IMR-90 (cell line): ENCODE measurements around the gene SEMA5A. TPM values are rescaled to one million over a fixed set of nuclear protein-coding genes. Genes with fewer than 3 reads are reported as not detected.
A peak's percentile ranks its signal among the peaks of the same experiment; 100 is the strongest.

Experiments
- ATAC-seq: fragments of 200-7000 bp; cut with Tn5 transposase; 2 replicates; pipeline ENCODE4 v1.9.1; 2020; ENCODE audit warnings: low read depth, mild to moderate bottlenecking, moderate library complexity
- BruUV-seq: library from RNA; stranded (reverse); fragments of 400-500 nt; replicated peaks from 2 replicates; lab custom pipeline; 2021; lab: Mats Ljungman, UMichigan
- CTCF ChIA-PET: fragments of 300-600 bp; formaldehyde crosslinking; extraction: SDS; loops from one replicate; lab custom pipeline; 2021; ENCODE audit warnings: antibody characterized with exemption; lab: Yijun Ruan, JAX
- POLR2A ChIA-PET: fragments of 300-600 bp; sonication (Branson Sonifier 250); formaldehyde crosslinking; loops from one replicate; lab custom pipeline; 2022; ENCODE audit warnings: antibody characterized with exemption; ENCODE audit not compliant: unreplicated experiment; lab: Charles Lee
- DNase-seq: peaks from one replicate; pipeline ENCODE4 v3.0.0; 2013
- H2AFZ ChIP-seq: replicated peaks from 2 replicates; pipeline ENCODE3; 2013; ENCODE audit warnings: low read length, mild to moderate bottlenecking; ENCODE audit not compliant: poor library complexity
- H2AK5ac ChIP-seq: 2 replicates; pipeline ENCODE4 v1.6.1; 2013; ENCODE audit warnings: low read depth, low read length, inconsistent platforms
- H2AK9ac ChIP-seq: replicated peaks from 2 replicates; pipeline ENCODE3; 2013; ENCODE audit warnings: mild to moderate bottlenecking, low read depth, low read length, moderate library complexity; ENCODE audit not compliant: poor library complexity
- H2BK120ac ChIP-seq: 2 replicates; pipeline ENCODE4 v1.6.1; 2013; ENCODE audit warnings: low read depth, low read length, inconsistent platforms
- H2BK15ac ChIP-seq: 3 replicates; pipeline ENCODE4 v1.6.1; 2013; ENCODE audit warnings: low read depth, low read length, inconsistent platforms
- H2BK20ac ChIP-seq: 2 replicates; pipeline ENCODE4 v1.6.1; 2013; ENCODE audit warnings: low read depth, mild to moderate bottlenecking, inconsistent platforms, low read length, moderate library complexity
- H2BK5ac ChIP-seq: 2 replicates; pipeline ENCODE4 v1.6.1; 2013; ENCODE audit warnings: mild to moderate bottlenecking, low read depth, low read length, inconsistent platforms; ENCODE audit not compliant: poor library complexity, severe bottlenecking
- H3K14ac ChIP-seq: replicated peaks from 2 replicates; pipeline ENCODE4 v1.6.1; 2013; ENCODE audit warnings: low read depth, low read length, inconsistent platforms
- H3K18ac ChIP-seq: 2 replicates; pipeline ENCODE4 v1.6.1; 2013; ENCODE audit warnings: low read depth, low read length, control low read depth
- H3K23ac ChIP-seq: 2 replicates; pipeline ENCODE4 v1.6.1; 2013; ENCODE audit warnings: low read depth, low read length, inconsistent platforms
- H3K27ac ChIP-seq: 2 replicates; pipeline ENCODE4 v1.5.1; 2013; ENCODE audit warnings: mild to moderate bottlenecking, control low read depth, low read length; ENCODE audit not compliant: insufficient read depth
- H3K27me3 ChIP-seq: 2 replicates; pipeline ENCODE4 v1.6.1; 2013; ENCODE audit warnings: low read length; ENCODE audit not compliant: control insufficient read depth, insufficient read depth
- H3K36me3 ChIP-seq: 2 replicates; pipeline ENCODE4 v1.6.1; 2013; ENCODE audit warnings: low read length, mixed read lengths; ENCODE audit not compliant: control insufficient read depth, insufficient read depth
- H3K4ac ChIP-seq: 2 replicates; pipeline ENCODE4 v1.6.1; 2013; ENCODE audit warnings: low read depth, low read length, inconsistent platforms
- H3K4me1 ChIP-seq: 2 replicates; pipeline ENCODE4 v1.6.1; 2013; ENCODE audit warnings: low read length, mixed read lengths; ENCODE audit not compliant: control insufficient read depth, insufficient read depth
- H3K4me2 ChIP-seq: 2 replicates; pipeline ENCODE4 v1.6.1; 2013; ENCODE audit warnings: low read depth, mild to moderate bottlenecking, control low read depth, low read length, moderate library complexity
- H3K4me3 ChIP-seq: 2 replicates; pipeline ENCODE4 v1.5.1; 2013; ENCODE audit warnings: low read depth, mild to moderate bottlenecking, control low read depth, low read length, moderate library complexity; ENCODE audit not compliant: insufficient read depth
- H3K56ac ChIP-seq: 2 replicates; pipeline ENCODE4 v1.6.1; 2013; ENCODE audit warnings: low read length, inconsistent platforms; ENCODE audit not compliant: insufficient read depth; ENCODE audit errors: extremely low read depth
- H3K79me1 ChIP-seq, 2 experiments: 2 replicates each; pipeline ENCODE4 v1.6.1; 2013; ENCODE audit warnings: low read length in 2 of 2, inconsistent platforms in 1 of 2, low read depth in 1 of 2
- H3K9ac ChIP-seq: 2 replicates; pipeline ENCODE4 v1.6.1; 2013; ENCODE audit warnings: low read depth, low read length, control low read depth
- H3K9me1 ChIP-seq: 2 replicates; pipeline ENCODE4 v1.6.1; 2013; ENCODE audit warnings: low read length, inconsistent platforms; ENCODE audit not compliant: insufficient read depth
- H3K9me3 ChIP-seq: 2 replicates; pipeline ENCODE4 v1.6.1; 2013; ENCODE audit warnings: low read length; ENCODE audit not compliant: control insufficient read depth, insufficient read depth
- H4K20me1 ChIP-seq: 2 replicates; pipeline ENCODE4 v1.6.1; 2013; ENCODE audit warnings: low read length, inconsistent platforms; ENCODE audit not compliant: insufficient read depth
- H4K5ac ChIP-seq: 2 replicates; pipeline ENCODE4 v1.6.1; 2013; ENCODE audit warnings: mild to moderate bottlenecking, low read depth, low read length, control low read depth
- H4K8ac ChIP-seq, 2 experiments: 2 replicates each; pipeline ENCODE4 v1.6.1; 2013; ENCODE audit warnings: low read depth in 2 of 2, low read length in 2 of 2, control low read depth in 1 of 2, inconsistent platforms in 1 of 2
- H4K91ac ChIP-seq: 2 replicates; pipeline ENCODE4 v1.6.1; 2013; ENCODE audit warnings: low read depth, low read length, inconsistent platforms; ENCODE audit not compliant: insufficient read depth
- CTCF ChIP-seq: conservative IDR thresholded peaks from 2 replicates; pipeline ENCODE4 v1.5.1; 2012; ENCODE audit warnings: mild to moderate bottlenecking, low read depth, low read length, improper control_type of control experiment
- RFX5 ChIP-seq: IDR thresholded peaks from 2 replicates; pipeline ENCODE4 v1.8.0; 2012; ENCODE audit warnings: low read depth, mild to moderate bottlenecking, low read length, moderate library complexity
- USF2 ChIP-seq: fragments of 150-350 bp; IDR thresholded peaks from 2 replicates; pipeline ENCODE4 v1.6.1; 2017; ENCODE audit warnings: mild to moderate bottlenecking, antibody characterized with exemption, low read length, low read depth
- WGBS, 2 experiments: methylation state at CpG; one replicate each; pipeline versions ENCODE4 v1.1.5 to v1.1.7; 2013; ENCODE audit warnings: missing lambda C conversion rate in 2 of 2; ENCODE audit not compliant: insufficient read length in 1 of 2; ENCODE audit errors: extremely low coverage in 2 of 2; 5-methylcytosine and 5-hydroxymethylcytosine counted together
- dilution Hi-C: fragments of 300-500 bp; cut with HindIII; formaldehyde crosslinking; loops from one replicate; pipeline ENCODE4 v1.14.3; 2018; ENCODE audit warnings: low sequenced_read_pairs; ENCODE audit not compliant: unreplicated experiment
- in situ Hi-C: fragments of 300-500 bp; cut with MboI; formaldehyde crosslinking; loops from 3 replicates; pipeline ENCODE4 v1.14.3; 2019; ENCODE audit warnings: low sequenced_read_pairs, inconsistent platforms, mixed read lengths
- intact Hi-C: fragments of 100-400 bp; cut with micrococcal nuclease; formaldehyde crosslinking; loops from 2 replicates; pipeline ENCODE4 v1.10.0; 2022
- polyA plus RNA-seq, 3 experiments: library from polyadenylated mRNA; depleted of rRNA; stranded (reverse); fragments of >200 nt; gene quantifications; 2 replicates each; pipeline ENCODE4 v1.2.3, GENCODE V29; 2012; ENCODE audit warnings: low replicate concordance in 1 of 3
- total RNA-seq: library from RNA; depleted of rRNA; stranded (reverse); fragments of >200 nt; gene quantifications from 2 replicates; pipeline ENCODE4 v1.2.3, GENCODE V29; 2012

The SEMA5A gene
- total and polyA plus RNA-seq, 2 of the 4 experiments (the other 2 are of a cell fraction): 8.2 to 9.9 TPM

- intact Hi-C loops (no loop called here), dilution Hi-C loops (no loop called here), in situ Hi-C loops (no loop called here)
- Histone ChIP-seq H3K9me1 (peaks cover 13% of the 10 kb centered on the region), H3K36me3 (0 out of 2 replicates have a peak, but pooled peaks cover 3% of the 10 kb centered on the region), H3K4ac (no peak overlapping the region), H2BK120ac (no peak overlapping the region), H4K8ac (no peak overlapping the region), H3K27me3 (no peaks in the 10 kb centered on the region), H3K4me2 (no peak overlapping the region), H2AK9ac (no peak overlapping the region), H3K18ac (no peak overlapping the region), H4K5ac (no peak overlapping the region), H2BK20ac (no peak overlapping the region), H4K91ac (no peak overlapping the region), H2AK5ac (no peak overlapping the region), H2AFZ (no peak overlapping the region), H3K79me1 (peaks cover 13 to 61% of the 10 kb centered on the region in 2 experiments), H3K9ac (no peak overlapping the region), H4K20me1 (peaks cover 20% of the 10 kb centered on the region; the same call in 1 of the 2 replicates), H3K56ac (no peak overlapping the region), H2BK5ac (no peak overlapping the region), H3K9me3 (no peaks in the 10 kb centered on the region), H3K4me1 (no peaks in the 10 kb centered on the region; the same call in none of the 2 replicates), H3K23ac (no peak overlapping the region), H3K14ac (no peak overlapping the region), H2BK15ac (no peak overlapping the region), H3K27ac (no peak overlapping the region), H3K4me3 (no peak overlapping the region)
- ChIA-PET CTCF (no interaction called here), POLR2A (no interaction called here)
- TF ChIP-seq RFX5: no peak
- no peak for TF ChIP-seq CTCF
- no peak for TF ChIP-seq USF2
- 62% methylated on average over 2 of the region's 4 CpGs; no CpG with 5 or more reads in 1 of the 2 experiments for WGBS, 2 experiments
- DNase-seq: peak; percentile 18
- ATAC-seq: no peak
- BruUV-seq: no TSS peak
Observed at GRCh38 chr5:9512457-9512856, 33.4 kb downstream of the SEMA5A start.
